ENCODE results near the gene TULP4. TPM values are rescaled to one million over a fixed set of nuclear protein-coding genes. Genes with fewer than 3 reads are reported as not detected.
"Not testable (repeated sequence)": the region's sequence is repeated elsewhere in the genome, so short reads cannot be mapped to it uniquely, and the experiment has no call there.

TULP4 gene
- total RNA-seq, 1 donor from 2014 or later = 105 TPM

- peaks cover 4% of the 10 kb centered on the region for H3K27me3 ChIP-seq (ENCODE audit: control insufficient read depth, insufficient read depth, low read length)
- H3K4me3 ChIP-seq (ENCODE audit: low read depth, low read length) = no peak overlapping the region
- no peak for TF ChIP-seq CTCF (IDR thresholded peaks at IDR 0.05; ENCODE audit: insufficient read depth, low read length, poor library complexity, severe bottlenecking)
- DNase-seq (ENCODE audit: low read depth) = no peak
- no peaks in the 10 kb centered on the region for H3K36me3 ChIP-seq (ENCODE audit: control insufficient read depth, insufficient read depth, low read length)
Measured at GRCh38 chr6:158521759-158522158, 209.5 kb downstream of the TULP4 start.

GRCh38 chr6:158522616-158523015 is 210.4 kb downstream of the TULP4 start:
- DNase-seq (ENCODE audit: low read depth) = no peak
- peaks cover 4% of the 10 kb centered on the region for H3K27me3 ChIP-seq (ENCODE audit: control insufficient read depth, insufficient read depth, low read length)
- no peaks in the 10 kb centered on the region for H3K36me3 ChIP-seq (ENCODE audit: control insufficient read depth, insufficient read depth, low read length)
- TF ChIP-seq CTCF (IDR thresholded peaks at IDR 0.05; ENCODE audit: insufficient read depth, low read length, poor library complexity, severe bottlenecking) = no peak
- H3K4me3 ChIP-seq (ENCODE audit: low read depth, low read length) = no peak overlapping the region

- DNase-seq (ENCODE audit: low read depth) = no peak
- no peak for TF ChIP-seq CTCF (IDR thresholded peaks at IDR 0.05; ENCODE audit: insufficient read depth, low read length, poor library complexity, severe bottlenecking)
- Histone ChIP-seq H3K36me3 (ENCODE audit: control insufficient read depth, insufficient read depth, low read length) (no peaks in the 10 kb centered on the region), H3K4me3 (ENCODE audit: low read depth, low read length) (no peak overlapping the region), H3K27me3 (ENCODE audit: control insufficient read depth, insufficient read depth, low read length) (peaks cover 4% of the 10 kb centered on the region)
Measured at GRCh38 chr6:158524311-158524710, 212.0 kb downstream of the TULP4 start.

GRCh38 chr6:158527858-158528257 is 215.6 kb downstream of the TULP4 start:
- not testable (repeated sequence) for H3K4me3 ChIP-seq (ENCODE audit: low read depth, low read length)

GRCh38 chr6:158528826-158529225 is 216.6 kb downstream of the TULP4 start:
- peaks cover 4% of the 10 kb centered on the region for H3K27me3 ChIP-seq (ENCODE audit: control insufficient read depth, insufficient read depth, low read length)
- DNase-seq (ENCODE audit: low read depth) = no peak
- TF ChIP-seq CTCF (IDR thresholded peaks at IDR 0.05; ENCODE audit: insufficient read depth, low read length, poor library complexity, severe bottlenecking) = no peak

More at GRCh38 chr6:158527858-158528257, 215.6 kb downstream of the TULP4 start:
- H3K36me3 ChIP-seq (ENCODE audit: control insufficient read depth, insufficient read depth, low read length); H3K27me3 ChIP-seq (ENCODE audit: control insufficient read depth, insufficient read depth, low read length); DNase-seq (ENCODE audit: low read depth): not testable (repeated sequence)

GRCh38 chr6:158529629-158530028 is 217.4 kb downstream of the TULP4 start:
- H3K36me3 ChIP-seq (ENCODE audit: control insufficient read depth, insufficient read depth, low read length) = no peaks in the 10 kb centered on the region
- no peak for DNase-seq (ENCODE audit: low read depth)
- peaks cover under 1% of the 10 kb centered on the region for H3K27me3 ChIP-seq (ENCODE audit: control insufficient read depth, insufficient read depth, low read length)
- H3K4me3 ChIP-seq (ENCODE audit: low read depth, low read length) = no peak overlapping the region
- no peak for TF ChIP-seq CTCF (IDR thresholded peaks at IDR 0.05; ENCODE audit: insufficient read depth, low read length, poor library complexity, severe bottlenecking)

More at GRCh38 chr6:158528826-158529225, 216.6 kb downstream of the TULP4 start:
- no peak overlapping the region for H3K4me3 ChIP-seq (ENCODE audit: low read depth, low read length)
- no peaks in the 10 kb centered on the region for H3K36me3 ChIP-seq (ENCODE audit: control insufficient read depth, insufficient read depth, low read length)

Data from kidney epithelial cell (primary cell).